ENCODE data around the gene ATP8A2. TPM values are rescaled to one million over a fixed set of nuclear protein-coding genes. Genes with fewer than 3 reads are reported as not detected.

The ATP8A2 gene
- total and polyA plus RNA-seq, 9 of the 15 experiments (the other 6 are each of a cell fraction or from before 2014, with no cell fraction given): under 0.01 to 0.33 (median 0.06) TPM; not detected in 4

- Histone ChIP-seq H3K4me3 (no peak overlapping the region), H3K9me1 (ENCODE audit: control insufficient read depth, insufficient read depth, low read length) (no peaks in the 10 kb centered on the region), H2AFZ (ENCODE audit: low read depth, low read length) (no peak overlapping the region), H3K36me3 (ENCODE audit: control insufficient read depth, insufficient read depth, low read length) (no peaks in the 10 kb centered on the region), H3K27ac (ENCODE audit: extremely low read depth, low read depth, low read length) (no peak overlapping the region), H3K4me2 (ENCODE audit: insufficient read depth, low read length) (no peak overlapping the region), H3K9me3 (replicated peaks; ENCODE audit: control insufficient read depth, insufficient read depth, low read depth, low read length) (no peaks in the 10 kb centered on the region), H3K79me2 (ENCODE audit: control insufficient read depth, insufficient read depth, low read length) (no peaks in the 10 kb centered on the region), H3K27me3 (ENCODE audit: control insufficient read depth in 2 of 2, insufficient read depth in 2 of 2, low read length in 2 of 2) (peaks cover 0 to 2% of the 10 kb centered on the region in 2 experiments; a peak in 1 of 5 replicates), H3K9ac (ENCODE audit: insufficient read depth in 1 of 2, low read depth in 2 of 2, low read length in 2 of 2) (no peak overlapping the region), H3K4me1 (replicated peaks in 1 of 2; ENCODE audit: control insufficient read depth in 2 of 2, insufficient read depth in 2 of 2, low read length in 2 of 2) (no peaks in the 10 kb centered on the region), H4K20me1 (replicated peaks; ENCODE audit: control insufficient read depth, insufficient read depth, low read length) (no peaks in the 10 kb centered on the region)
- no peak for FAIRE-seq
- CTCF ChIA-PET (ENCODE audit: low intra/inter-chr PET ratio): no interaction called here
- DNase-seq (ENCODE audit: extremely low read depth in 1 of 4, low spot score in 3 of 4): no peak
- intact Hi-C loops (cut with micrococcal nuclease): no loop called here
- no peak for ATAC-seq
- POLR2A ChIA-PET: interaction anchor here (0.8 kb wide), 1 partner anchor 570 kb away, joined by 4 read pairs; no protein-coding TSS in a partner anchor
- WGBS (ENCODE audit: insufficient coverage, low coverage, missing lambda C conversion rate): 0% methylated on average over 3 of the region's 3 CpGs
- in situ Hi-C loops (cut with MboI): no loop called here
- BruUV-seq (replicated peaks): no TSS peak
- TF ChIP-seq RBM15 (IDR thresholded peaks at IDR 0.05; ENCODE audit: insufficient read depth, low read length) (no peak), POLR2A (conservative IDR thresholded peaks at IDR 0.05) (no peak), CREBBP (IDR thresholded peaks at IDR 0.05; ENCODE audit: low read depth, low read length) (no peak), POLR3G (IDR thresholded peaks at IDR 0.05; ENCODE audit: extremely low read depth, insufficient read length, insufficient replicate concordance) (no peak), IRF2 (CRISPR knock-in tag; IDR thresholded peaks at IDR 0.05) (no peak)
Observed at GRCh38 chr13:26041444-26041843, 669.7 kb downstream of the ATP8A2 start.

- CTCF ChIA-PET (ENCODE audit: low intra/inter-chr PET ratio): no interaction called here
- no peak overlapping the region for H3K4me3 ChIP-seq
- in situ Hi-C loops (cut with MboI) (no loop called here), intact Hi-C loops (cut with micrococcal nuclease) (no loop called here)
- DNase-seq (ENCODE audit: extremely low read depth in 1 of 4, low spot score in 3 of 4) (no peak), ATAC-seq (no peak), FAIRE-seq (no peak)
- H3K36me3 ChIP-seq (ENCODE audit: control insufficient read depth, insufficient read depth, low read length): no peaks in the 10 kb centered on the region
- H3K9me1 ChIP-seq (ENCODE audit: control insufficient read depth, insufficient read depth, low read length): no peaks in the 10 kb centered on the region
- H3K27ac ChIP-seq (ENCODE audit: extremely low read depth, low read depth, low read length): no peak overlapping the region
- H3K27me3 ChIP-seq (ENCODE audit: control insufficient read depth in 2 of 2, insufficient read depth in 2 of 2, low read length in 2 of 2): peaks cover 0 to 12% of the 10 kb centered on the region in 2 experiments; a peak in 2 of 5 replicates
- 0% methylated on average over 1 of the region's 1 CpG for WGBS (ENCODE audit: insufficient coverage, low coverage, missing lambda C conversion rate)
- no peaks in the 10 kb centered on the region for H3K9me3 ChIP-seq (replicated peaks; ENCODE audit: control insufficient read depth, insufficient read depth, low read depth, low read length)
- H4K20me1 ChIP-seq (replicated peaks; ENCODE audit: control insufficient read depth, insufficient read depth, low read length): no peaks in the 10 kb centered on the region
- H3K4me1 ChIP-seq (replicated peaks in 1 of 2; ENCODE audit: control insufficient read depth in 2 of 2, insufficient read depth in 2 of 2, low read length in 2 of 2): no peaks in the 10 kb centered on the region
- no TSS peak for BruUV-seq (replicated peaks)
- no peak overlapping the region for H3K9ac ChIP-seq (ENCODE audit: insufficient read depth in 1 of 2, low read depth in 2 of 2, low read length in 2 of 2)
- no peaks in the 10 kb centered on the region for H3K79me2 ChIP-seq (ENCODE audit: control insufficient read depth, insufficient read depth, low read length)
- no peak overlapping the region for H3K4me2 ChIP-seq (ENCODE audit: insufficient read depth, low read length)
- POLR2A ChIA-PET: interaction anchor here (1.1 kb wide), 1 partner anchor 32 kb away, joined by 3 read pairs; no protein-coding TSS in a partner anchor
- no peak overlapping the region for H2AFZ ChIP-seq (ENCODE audit: low read depth, low read length)
- no peak for TF ChIP-seq YY1 (IDR thresholded peaks at IDR 0.05; ENCODE audit: borderline replicate concordance in 1 of 3, control insufficient read depth in 1 of 3, extremely low read depth in 1 of 3, insufficient read depth in 3 of 3, insufficient read length in 1 of 3, insufficient replicate concordance in 2 of 3, low read depth in 1 of 3, low read length in 2 of 3)
- TF ChIP-seq BRF2 (IDR thresholded peaks at IDR 0.05; ENCODE audit: borderline replicate concordance, insufficient read depth, insufficient read length): no peak
- peak; percentile 55 for TF ChIP-seq C11orf30 (IDR thresholded peaks at IDR 0.05; ENCODE audit: low read depth)
- peak; percentile 78 for TF ChIP-seq ZNF316 (IDR thresholded peaks at IDR 0.05)
- peak; percentile 88 for TF ChIP-seq MAFK (IDR thresholded peaks at IDR 0.05; ENCODE audit: low read length)
- TF ChIP-seq, protein P1, sequence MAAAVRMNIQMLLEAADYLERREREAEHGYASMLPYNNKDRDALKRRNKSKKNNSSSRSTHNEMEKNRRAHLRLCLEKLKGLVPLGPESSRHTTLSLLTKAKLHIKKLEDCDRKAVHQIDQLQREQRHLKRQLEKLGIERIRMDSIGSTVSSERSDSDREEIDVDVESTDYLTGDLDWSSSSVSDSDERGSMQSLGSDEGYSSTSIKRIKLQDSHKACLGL (CRISPR knock-in tag; IDR thresholded peaks at IDR 0.05; ENCODE audit: borderline replicate concordance, poor library complexity, severe bottlenecking): no peak
- TF ChIP-seq MAFG (tag; conservative IDR thresholded peaks at IDR 0.05): peak; percentile 55
- no peak for TF ChIP-seq SMAD1 (IDR thresholded peaks at IDR 0.05; ENCODE audit: low read depth, low read length, partially characterized antibody)
- TF ChIP-seq SUPT5H (IDR thresholded peaks at IDR 0.05): no peak
- TF ChIP-seq MAFF (IDR thresholded peaks at IDR 0.05; ENCODE audit: low read length): peak; percentile 86
- no peak for TF ChIP-seq ZSCAN32 (CRISPR knock-in tag; IDR thresholded peaks at IDR 0.05)
- no peak for TF ChIP-seq ZNF347 (CRISPR knock-in tag; IDR thresholded peaks at IDR 0.05; ENCODE audit: low read depth)
Observed at GRCh38 chr13:26042785-26043184, 671.0 kb downstream of the ATP8A2 start.

Measured in K562 (cell line).